T-helper 1 cell treated with Interleukin-12 subunit alpha and Interleukin-12 subunit beta and Interleukin-4 antibody, amounts not matched to agents 30 μg/mL and 1 μg/mL, for 36 hours (primary cell): ENCODE data around the gene CPM.
"Not testable (repeated sequence)": the region's sequence is repeated elsewhere in the genome, so short reads cannot be mapped to it uniquely, and the experiment has no call there.

Experiments
- H3K27ac Mint-ChIP-seq: one replicate; pipeline ENCODE4 v1.8.0; 2021; ENCODE audit warnings: mild to moderate bottlenecking, mixed read lengths
- H3K27me3 Mint-ChIP-seq: one replicate; pipeline ENCODE4 v1.8.0; 2021; ENCODE audit warnings: low read depth, mixed read lengths
- H3K36me3 Mint-ChIP-seq: one replicate; pipeline ENCODE4 v1.8.0; 2021; ENCODE audit warnings: low read depth, mixed read lengths
- H3K4me1 Mint-ChIP-seq: one replicate; pipeline ENCODE4 v1.8.0; 2021; ENCODE audit warnings: low read depth, mixed read lengths
- H3K4me3 Mint-ChIP-seq: one replicate; pipeline ENCODE4 v1.8.0; 2021; ENCODE audit warnings: mild to moderate bottlenecking, moderate library complexity, mixed read lengths
- H3K9me3 Mint-ChIP-seq: one replicate; pipeline ENCODE4 v1.8.0; 2021; ENCODE audit warnings: mixed read lengths

CPM gene

GRCh38 chr12:68853396-68854077, 79.4 kb downstream of the CPM start:
- Mint-ChIP-seq H3K27me3 (no peaks in the 10 kb centered on the region), H3K27ac (no peak overlapping the region), H3K4me1 (no peaks in the 10 kb centered on the region), H3K36me3 (peaks cover 2% of the 10 kb centered on the region), H3K9me3 (no peaks in the 10 kb centered on the region), H3K4me3 (no peak overlapping the region)

DNA sequence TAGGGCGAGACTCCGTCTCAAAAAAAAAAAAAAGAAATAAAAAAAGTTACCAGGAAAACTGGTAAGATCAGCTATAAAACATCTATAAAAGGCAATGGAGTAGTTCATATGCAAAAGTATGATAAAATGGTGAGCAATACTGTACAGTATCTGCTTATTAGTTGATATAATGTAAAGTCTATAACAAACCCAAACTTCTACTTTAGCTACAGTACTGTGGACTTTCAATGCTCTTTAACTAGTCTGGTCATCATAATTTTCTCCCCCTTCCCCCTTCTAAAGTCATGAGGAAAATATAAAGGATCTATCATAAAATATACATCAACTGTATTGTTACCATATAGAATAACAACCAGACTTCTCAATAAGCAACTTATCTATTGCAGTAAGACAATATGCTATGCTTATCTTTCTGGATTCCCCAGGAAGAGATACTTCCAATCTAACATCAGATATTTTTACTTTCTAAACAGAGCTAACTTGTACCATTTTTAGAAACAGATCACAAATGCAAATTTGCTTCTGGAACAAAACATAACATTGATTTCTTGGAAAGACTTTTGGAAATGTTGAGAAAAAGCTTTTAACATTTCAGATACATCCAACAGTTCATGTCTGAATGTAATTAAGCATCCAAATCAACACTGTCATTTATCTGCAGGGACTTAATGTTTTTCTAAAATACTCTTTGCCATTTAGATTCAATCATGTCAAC, 81.2 kb downstream of the CPM start:
- Mint-ChIP-seq H3K4me1 (no peaks in the 10 kb centered on the region), H3K4me3 (no peak overlapping the region), H3K36me3 (peaks cover 2% of the 10 kb centered on the region), H3K9me3 (no peaks in the 10 kb centered on the region), H3K27ac (no peak overlapping the region), H3K27me3 (no peaks in the 10 kb centered on the region)

DNA sequence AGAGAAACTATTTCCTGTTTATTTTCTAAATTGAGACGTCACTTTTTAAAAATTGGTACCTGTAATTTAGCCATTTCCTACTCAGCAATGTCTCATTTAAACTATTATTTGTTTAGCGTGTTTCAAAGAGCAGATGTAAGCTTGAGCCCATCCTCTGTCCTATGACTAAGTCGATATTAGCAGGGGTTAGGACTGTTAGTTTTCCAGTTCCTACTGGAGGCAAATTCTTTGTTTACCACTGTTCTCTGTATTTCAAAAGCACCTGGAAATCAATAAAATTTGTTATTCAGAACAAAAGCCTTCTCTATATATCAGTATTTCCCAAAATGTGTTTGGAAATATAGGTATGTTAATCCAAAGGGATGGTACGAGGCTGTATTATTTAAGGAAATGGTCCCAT, 82.6 kb downstream of the CPM start:
- H3K4me1 Mint-ChIP-seq = no peaks in the 10 kb centered on the region

DNA sequence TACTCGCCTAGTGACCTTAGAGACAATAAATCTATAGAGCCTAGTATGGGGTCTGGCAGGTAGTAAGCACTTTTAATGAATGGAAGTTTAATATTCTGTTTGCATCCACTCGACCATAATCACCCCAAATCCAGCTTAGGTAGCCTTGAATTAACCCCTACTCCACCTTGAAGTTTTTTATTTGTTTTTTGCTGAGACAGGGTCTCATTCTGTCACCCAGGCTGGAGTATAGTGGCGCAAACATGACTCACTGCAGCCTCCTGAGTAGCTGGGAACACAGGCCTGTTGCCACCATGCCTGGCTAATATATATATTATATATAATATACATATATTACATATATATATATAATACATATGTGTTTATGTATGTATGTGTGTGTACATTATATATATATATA, 86.2 kb downstream of the CPM start:
- Mint-ChIP-seq H3K4me1 (peaks cover 2% of the 10 kb centered on the region), H3K36me3 (peaks cover 14% of the 10 kb centered on the region), H3K9me3 (no peaks in the 10 kb centered on the region), H3K4me3 (no peak overlapping the region), H3K27ac (no peak overlapping the region), H3K27me3 (no peaks in the 10 kb centered on the region)

More for the DNA sequence above, 82.6 kb downstream of the CPM start:
- H3K36me3 Mint-ChIP-seq = peaks cover 2% of the 10 kb centered on the region
- H3K4me3 Mint-ChIP-seq = no peak overlapping the region
- H3K27ac Mint-ChIP-seq = no peak overlapping the region
- H3K9me3 Mint-ChIP-seq = no peaks in the 10 kb centered on the region
- no peaks in the 10 kb centered on the region for H3K27me3 Mint-ChIP-seq

- Mint-ChIP-seq H3K36me3 (peaks cover 24% of the 10 kb centered on the region), H3K4me3 (no peak overlapping the region), H3K4me1 (peaks cover 2% of the 10 kb centered on the region), H3K9me3 (no peaks in the 10 kb centered on the region), H3K27ac (no peak overlapping the region), H3K27me3 (no peaks in the 10 kb centered on the region)
These were observed 87.9 kb downstream of the CPM start for GRCh38 chr12:68844788-68845695.

DNA sequence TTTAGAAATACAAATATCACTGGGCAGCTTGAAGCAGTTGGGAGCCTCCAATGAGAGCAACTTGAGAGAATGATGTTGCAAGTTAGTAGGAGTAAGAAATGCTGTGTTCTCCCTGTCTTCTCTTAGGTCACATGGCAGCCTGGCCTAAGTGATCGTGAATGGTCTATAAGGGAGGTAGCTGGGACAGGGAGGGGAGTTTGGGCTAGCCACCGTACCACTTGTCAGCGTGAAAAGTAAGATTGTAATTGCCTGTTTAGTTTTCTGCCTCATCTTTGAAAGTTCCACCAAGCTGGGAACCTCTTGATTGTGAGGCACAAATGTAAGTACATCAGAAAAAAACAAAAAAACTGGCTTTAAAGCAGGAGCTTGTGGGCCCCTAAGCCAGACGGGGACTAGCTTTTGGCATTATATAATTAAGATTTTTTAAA, 88.6 kb downstream of the CPM start:
- Mint-ChIP-seq H3K4me3 (no peak overlapping the region), H3K27ac (no peak overlapping the region), H3K9me3 (no peaks in the 10 kb centered on the region), H3K4me1 (peaks cover 3% of the 10 kb centered on the region), H3K27me3 (no peaks in the 10 kb centered on the region), H3K36me3 (peaks cover 29% of the 10 kb centered on the region)

- Mint-ChIP-seq H3K9me3 (no peaks in the 10 kb centered on the region), H3K4me1 (peaks cover 7% of the 10 kb centered on the region), H3K4me3 (no peak overlapping the region), H3K27me3 (no peaks in the 10 kb centered on the region), H3K36me3 (peaks cover 39% of the 10 kb centered on the region), H3K27ac (no peak overlapping the region)
These were observed 90.0 kb downstream of the CPM start for GRCh38 chr12:68842784-68843567.

DNA sequence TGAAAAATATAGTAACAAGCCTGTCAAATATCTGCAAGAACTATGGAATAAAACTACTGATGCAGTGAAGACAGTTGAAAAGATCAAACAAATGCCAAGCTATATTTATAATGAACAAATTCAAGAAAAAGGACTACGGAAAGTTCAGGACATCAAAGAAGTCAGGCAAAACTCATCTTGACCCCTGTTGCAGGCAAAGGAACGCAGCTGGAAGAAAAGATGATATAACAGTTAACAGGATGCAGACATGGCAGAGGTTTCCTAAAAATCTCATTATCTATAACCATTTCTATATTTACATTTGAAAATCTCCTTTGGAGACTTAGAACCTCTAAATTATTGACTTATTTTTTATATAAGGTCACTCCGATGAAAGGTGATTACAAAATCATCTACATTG, 90.8 kb downstream of the CPM start:
- no peaks in the 10 kb centered on the region for H3K27me3 Mint-ChIP-seq
- peaks cover 41% of the 10 kb centered on the region for H3K36me3 Mint-ChIP-seq
- H3K4me1 Mint-ChIP-seq = peaks cover 7% of the 10 kb centered on the region
- H3K9me3 Mint-ChIP-seq = no peaks in the 10 kb centered on the region
- no peak overlapping the region for H3K4me3 Mint-ChIP-seq
- no peak overlapping the region for H3K27ac Mint-ChIP-seq

DNA sequence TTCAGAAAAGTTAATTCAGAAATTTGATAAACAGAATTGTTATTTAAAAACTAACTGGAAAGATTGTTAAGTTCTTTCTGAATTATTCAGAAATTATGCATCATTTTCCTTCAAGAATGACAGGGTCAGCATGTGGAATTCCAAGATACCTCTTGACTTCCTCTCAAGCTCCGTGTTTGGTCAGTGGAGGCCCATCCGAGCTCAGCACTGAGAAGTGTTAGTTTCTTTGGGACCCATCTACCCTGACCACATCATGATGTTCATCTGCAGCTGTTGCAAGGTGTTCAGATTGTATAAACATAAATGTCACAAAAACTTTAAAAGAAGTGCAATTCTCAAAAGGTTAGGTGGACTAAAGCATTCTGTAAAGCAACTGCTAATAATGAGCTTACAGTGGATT, 91.3 kb downstream of the CPM start:
- no peak overlapping the region for H3K4me3 Mint-ChIP-seq
- H3K4me1 Mint-ChIP-seq = peaks cover 7% of the 10 kb centered on the region
- no peaks in the 10 kb centered on the region for H3K9me3 Mint-ChIP-seq
- no peak overlapping the region for H3K27ac Mint-ChIP-seq
- H3K27me3 Mint-ChIP-seq = no peaks in the 10 kb centered on the region
- peaks cover 41% of the 10 kb centered on the region for H3K36me3 Mint-ChIP-seq

DNA sequence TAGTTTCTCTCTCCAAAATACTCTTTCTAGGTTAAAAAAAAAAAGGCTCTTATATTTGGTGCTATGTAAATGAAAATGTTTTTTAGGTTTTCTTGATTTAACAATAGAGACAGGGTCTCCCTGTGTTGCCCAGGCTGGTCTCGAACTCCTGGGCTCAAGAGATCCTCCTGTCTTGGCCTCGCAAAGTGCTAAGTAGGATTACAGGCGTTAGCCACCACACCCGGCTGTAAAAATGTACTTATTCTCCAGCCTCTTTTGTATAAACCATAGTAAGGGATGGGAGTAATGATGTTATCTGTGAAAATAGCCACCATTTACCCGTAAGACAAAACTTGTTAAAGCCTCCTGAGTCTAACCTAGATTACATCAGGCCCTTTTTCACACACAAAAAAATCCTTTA, 91.8 kb downstream of the CPM start:
- not testable (repeated sequence) for H3K27ac Mint-ChIP-seq, H3K9me3 Mint-ChIP-seq, H3K27me3 Mint-ChIP-seq, H3K4me3 Mint-ChIP-seq
- Mint-ChIP-seq H3K36me3 (peaks cover 44% of the 10 kb centered on the region), H3K4me1 (peaks cover 10% of the 10 kb centered on the region)

- H3K27ac Mint-ChIP-seq = no peak overlapping the region
- H3K9me3 Mint-ChIP-seq = no peaks in the 10 kb centered on the region
- peaks cover 55% of the 10 kb centered on the region for H3K36me3 Mint-ChIP-seq
- no peak overlapping the region for H3K4me3 Mint-ChIP-seq
- no peaks in the 10 kb centered on the region for H3K27me3 Mint-ChIP-seq
- H3K4me1 Mint-ChIP-seq = peaks cover 17% of the 10 kb centered on the region
These were observed 93.5 kb downstream of the CPM start for GRCh38 chr12:68839183-68840147.

- H3K27me3 Mint-ChIP-seq = no peaks in the 10 kb centered on the region
- H3K9me3 Mint-ChIP-seq = no peaks in the 10 kb centered on the region
- H3K4me3 Mint-ChIP-seq = no peak overlapping the region
- peaks cover 52% of the 10 kb centered on the region for H3K36me3 Mint-ChIP-seq
- H3K4me1 Mint-ChIP-seq = peaks cover 19% of the 10 kb centered on the region
- no peak overlapping the region for H3K27ac Mint-ChIP-seq
These were observed 94.7 kb downstream of the CPM start for GRCh38 chr12:68838046-68838886.
